Measurements from ENCODE around the gene SRCAP. TPM values are rescaled to one million over a fixed set of nuclear protein-coding genes. Genes with fewer than 3 reads are reported as not detected.

The SRCAP gene
- polyA plus RNA-seq, 1 experiment: 4.4 TPM

GRCh38 chr16:30711712-30712111 lies 12.7 kb downstream of the SRCAP start:
- CTCF ChIA-PET: interaction anchor here (0.6 to 1.8 kb wide), 2 partner anchors 14 to 59 kb away, joined by 3 read pairs; no protein-coding TSS in a partner anchor
- peaks cover 58% of the 10 kb centered on the region for H3K36me3 ChIP-seq (ENCODE audit: control insufficient read depth, insufficient read depth, low read length)
- no peak overlapping the region for H3K4me3 ChIP-seq (ENCODE audit: low read depth, low read length)
- no peak for TF ChIP-seq CTCF (IDR thresholded peaks at IDR 0.05; ENCODE audit: insufficient read depth, low read depth, low read length)
- no peaks in the 10 kb centered on the region for H3K27me3 ChIP-seq (ENCODE audit: control insufficient read depth, insufficient read depth, low read length)
- no peak for DNase-seq (ENCODE audit: low read depth)
- POLR2A ChIA-PET: no interaction called here

GRCh38 chr16:30715750-30716445 lies 16.9 kb downstream of the SRCAP start:
- TF ChIP-seq CTCF (IDR thresholded peaks at IDR 0.05; ENCODE audit: insufficient read depth, low read depth, low read length): no peak
- Histone ChIP-seq H3K27me3 (ENCODE audit: control insufficient read depth, insufficient read depth, low read length) (no peaks in the 10 kb centered on the region), H3K4me3 (ENCODE audit: low read depth, low read length) (no peak overlapping the region), H3K36me3 (ENCODE audit: control insufficient read depth, insufficient read depth, low read length) (peaks cover 42% of the 10 kb centered on the region)
- CTCF ChIA-PET: interaction anchor here (1.0 to 1.2 kb wide), 2 partner anchors 10 to 22 kb away, joined by 4 to 5 read pairs; no protein-coding TSS in a partner anchor
- POLR2A ChIA-PET: interaction anchor here (0.6 kb wide), 1 partner anchor 16 kb away, joined by 7 read pairs; no protein-coding TSS in a partner anchor
- no peak for DNase-seq (ENCODE audit: low read depth)

GRCh38 chr16:30720086-30720485 lies 21.1 kb downstream of the SRCAP start:
- no peak overlapping the region for H3K4me3 ChIP-seq (ENCODE audit: low read depth, low read length)
- TF ChIP-seq CTCF (IDR thresholded peaks at IDR 0.05; ENCODE audit: insufficient read depth, low read depth, low read length): no peak
- H3K27me3 ChIP-seq (ENCODE audit: control insufficient read depth, insufficient read depth, low read length): no peaks in the 10 kb centered on the region
- peaks cover 51% of the 10 kb centered on the region for H3K36me3 ChIP-seq (ENCODE audit: control insufficient read depth, insufficient read depth, low read length)
- CTCF ChIA-PET: interaction anchor here (1.2 kb wide), 1 partner anchor 61 kb away, joined by 3 read pairs; the partner anchor contains the start of gene FBRS
- POLR2A ChIA-PET: no interaction called here
- DNase-seq (ENCODE audit: low read depth): no peak

- Histone ChIP-seq H3K4me3 (ENCODE audit: low read depth, low read length) (no peak overlapping the region), H3K36me3 (ENCODE audit: control insufficient read depth, insufficient read depth, low read length) (peaks cover 53% of the 10 kb centered on the region), H3K27me3 (ENCODE audit: control insufficient read depth, insufficient read depth, low read length) (no peaks in the 10 kb centered on the region)
- ChIA-PET CTCF (interaction anchor here (1.2 kb wide), 1 partner anchor 62 kb away, joined by 3 read pairs; the partner anchor contains the start of gene FBRS), POLR2A (no interaction called here)
- no peak for DNase-seq (ENCODE audit: low read depth)
- no peak for TF ChIP-seq CTCF (IDR thresholded peaks at IDR 0.05; ENCODE audit: insufficient read depth, low read depth, low read length)
Observed at GRCh38 chr16:30720694-30721093, 21.7 kb downstream of the SRCAP start.

- ChIA-PET POLR2A (no interaction called here), CTCF (interaction anchor here (1.2 kb wide), 1 partner anchor 62 kb away, joined by 3 read pairs; the partner anchor contains the start of gene FBRS)
- TF ChIP-seq CTCF (IDR thresholded peaks at IDR 0.05; ENCODE audit: insufficient read depth, low read depth, low read length): no peak
- Histone ChIP-seq H3K4me3 (ENCODE audit: low read depth, low read length) (no peak overlapping the region), H3K27me3 (ENCODE audit: control insufficient read depth, insufficient read depth, low read length) (no peaks in the 10 kb centered on the region), H3K36me3 (ENCODE audit: control insufficient read depth, insufficient read depth, low read length) (peaks cover 49% of the 10 kb centered on the region)
- no peak for DNase-seq (ENCODE audit: low read depth)
Observed at GRCh38 chr16:30721167-30721566, 22.2 kb downstream of the SRCAP start.
